HG03575 (cell line): ENCODE results near the gene CD200.

Source experiments
- ATAC-seq: cut with Tn5 transposase; IDR thresholded peaks from one replicate; pipeline ENCODE4 v1.9.1; 2021; ENCODE audit not compliant: unreplicated experiment, insufficient number of reproducible peaks, low FRiP score; ENCODE audit errors: extremely low read depth

Gene CD200

GRCh38 chr3:112333002-112333380 is at the start of gene CD200:
Gene CD200 (plus strand): TSS chr3:112333156. CDS start chr3:112333213, 57 bp downstream.
- no peak for ATAC-seq

- ATAC-seq, result no peak
Measured at GRCh38 chr3:112289011-112289410, 43.9 kb upstream of the CD200 start.

GRCh38 chr3:112293368-112294321 is 39.3 kb upstream of the CD200 start, which contains the start of gene SLC9C1:
Gene SLC9C1 (minus strand): TSS chr3:112294216. CDS start chr3:112286791, 7,425 bp downstream.
- ATAC-seq, result peak; percentile 60

- ATAC-seq, result no peak
Measured at GRCh38 chr3:112297714-112298113, 35.2 kb upstream of the CD200 start.

GRCh38 chr3:112298781-112299180 is 34.2 kb upstream of the CD200 start:
- ATAC-seq, result no peak

- no peak for ATAC-seq
Measured at GRCh38 chr3:112302150-112302830, 30.7 kb upstream of the CD200 start.

GRCh38 chr3:112302881-112303763 is 29.8 kb upstream of the CD200 start:
- no peak for ATAC-seq

GRCh38 chr3:112303764-112304325 is 29.1 kb upstream of the CD200 start:
- no peak for ATAC-seq

- ATAC-seq, result no peak
Measured at GRCh38 chr3:112304611-112305010, 28.3 kb upstream of the CD200 start.

- ATAC-seq, result no peak
Measured at GRCh38 chr3:112306825-112307224, 26.1 kb upstream of the CD200 start.

- ATAC-seq, result no peak
Measured at GRCh38 chr3:112307557-112307956, 25.4 kb upstream of the CD200 start.

GRCh38 chr3:112308151-112308911 is 24.6 kb upstream of the CD200 start:
- ATAC-seq, result no peak

GRCh38 chr3:112314649-112315048 is 18.3 kb upstream of the CD200 start:
- no peak for ATAC-seq

GRCh38 chr3:112315791-112316190 is 17.2 kb upstream of the CD200 start:
- no peak for ATAC-seq

GRCh38 chr3:112319516-112320276 is 13.3 kb upstream of the CD200 start:
- ATAC-seq, result no peak

GRCh38 chr3:112320691-112321090 is 12.3 kb upstream of the CD200 start:
- ATAC-seq, result no peak

- no peak for ATAC-seq
Measured at GRCh38 chr3:112321867-112322652, 10.9 kb upstream of the CD200 start.
